NK-92 treated with Interleukin-12 subunit alpha and Interleukin-12 subunit beta, amount 100 ng/mL, for 24 hours (cell line): Measurements from ENCODE around the gene SOX8.
"Not testable (repeated sequence)": the region's sequence is repeated elsewhere in the genome, so short reads cannot be mapped to it uniquely, and the experiment has no call there.

Experiments used
- DNase-seq: peaks from one replicate; lab custom pipeline; 2025; lab: John Stamatoyannopoulos, UW

The SOX8 gene

DNA sequence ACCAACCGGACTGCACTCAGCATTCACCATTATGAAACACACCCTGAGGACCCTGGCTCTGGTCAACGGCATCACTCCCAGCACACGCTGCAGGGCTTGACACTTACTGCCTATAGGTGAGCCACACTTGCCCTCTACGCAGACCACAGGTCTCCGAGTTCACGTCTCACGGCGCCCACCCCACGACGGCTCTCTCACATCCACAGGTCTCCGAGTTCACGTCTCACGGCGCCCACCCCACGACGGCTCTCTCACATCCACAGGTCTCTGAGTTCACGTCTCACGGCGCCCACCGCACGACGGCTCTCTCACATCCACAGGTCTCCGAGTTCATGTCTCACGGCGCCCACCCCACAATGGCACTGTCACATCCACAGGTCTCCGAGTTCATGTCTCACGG is 25.8 kb upstream of the SOX8 start:
- not testable (repeated sequence) for DNase-seq

DNA sequence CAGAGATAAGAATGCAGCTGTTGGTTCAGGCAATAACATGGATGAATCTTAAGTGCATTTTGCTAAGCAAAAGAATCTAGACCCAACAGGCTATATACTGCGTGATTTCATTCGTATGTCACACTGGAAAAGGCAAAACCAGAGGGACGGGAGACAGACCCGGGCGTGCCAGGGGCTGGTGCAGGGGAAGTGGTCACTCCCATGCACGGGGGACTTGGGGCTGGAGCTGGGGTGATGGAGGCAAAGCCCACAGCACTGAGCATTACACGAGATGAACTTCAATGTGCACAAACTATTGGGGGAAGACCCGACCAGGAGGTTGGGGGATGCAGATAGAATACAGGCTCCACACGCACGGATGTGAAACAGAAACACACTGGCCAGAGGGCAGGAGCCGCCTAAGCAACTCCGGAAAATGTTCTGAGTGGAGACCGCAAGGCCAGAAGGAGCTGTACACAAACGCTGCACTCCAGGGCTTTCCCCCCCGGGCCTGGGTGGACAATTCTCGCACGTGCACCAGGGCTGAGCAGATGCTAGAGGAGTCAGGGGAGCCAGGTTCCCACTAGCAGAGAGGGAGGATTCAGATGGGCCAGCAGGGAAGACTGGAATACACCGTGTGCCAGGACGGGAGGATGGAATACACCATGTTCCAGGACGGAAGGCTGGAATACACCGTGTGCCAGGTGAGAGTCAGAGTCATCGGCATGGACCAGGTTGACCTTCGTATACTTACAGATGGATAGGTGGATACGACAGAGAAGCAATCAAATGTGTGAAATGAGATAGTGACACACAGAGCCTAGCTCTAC is 22.1 kb upstream of the SOX8 start:
- no peak for DNase-seq

DNA sequence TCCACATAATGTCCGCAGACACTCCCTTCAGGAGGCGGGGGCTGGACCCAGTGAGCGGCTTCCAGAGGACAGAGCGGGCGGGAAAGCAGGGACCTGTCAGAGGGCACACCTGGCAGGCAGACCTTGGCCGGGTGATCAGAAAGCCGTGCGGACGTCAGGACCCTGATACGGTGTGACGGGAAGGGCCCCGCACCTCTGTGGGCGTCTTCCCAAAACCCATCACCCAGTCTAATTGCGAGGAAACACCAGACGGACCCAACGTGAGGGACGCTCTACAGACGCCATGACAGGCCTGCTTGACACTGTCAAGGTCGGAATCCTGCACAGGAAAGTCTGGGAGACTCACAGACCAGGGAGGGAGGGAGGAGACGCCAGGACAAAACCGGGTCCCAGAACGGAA is 19.2 kb upstream of the SOX8 start:
- no peak for DNase-seq

DNA sequence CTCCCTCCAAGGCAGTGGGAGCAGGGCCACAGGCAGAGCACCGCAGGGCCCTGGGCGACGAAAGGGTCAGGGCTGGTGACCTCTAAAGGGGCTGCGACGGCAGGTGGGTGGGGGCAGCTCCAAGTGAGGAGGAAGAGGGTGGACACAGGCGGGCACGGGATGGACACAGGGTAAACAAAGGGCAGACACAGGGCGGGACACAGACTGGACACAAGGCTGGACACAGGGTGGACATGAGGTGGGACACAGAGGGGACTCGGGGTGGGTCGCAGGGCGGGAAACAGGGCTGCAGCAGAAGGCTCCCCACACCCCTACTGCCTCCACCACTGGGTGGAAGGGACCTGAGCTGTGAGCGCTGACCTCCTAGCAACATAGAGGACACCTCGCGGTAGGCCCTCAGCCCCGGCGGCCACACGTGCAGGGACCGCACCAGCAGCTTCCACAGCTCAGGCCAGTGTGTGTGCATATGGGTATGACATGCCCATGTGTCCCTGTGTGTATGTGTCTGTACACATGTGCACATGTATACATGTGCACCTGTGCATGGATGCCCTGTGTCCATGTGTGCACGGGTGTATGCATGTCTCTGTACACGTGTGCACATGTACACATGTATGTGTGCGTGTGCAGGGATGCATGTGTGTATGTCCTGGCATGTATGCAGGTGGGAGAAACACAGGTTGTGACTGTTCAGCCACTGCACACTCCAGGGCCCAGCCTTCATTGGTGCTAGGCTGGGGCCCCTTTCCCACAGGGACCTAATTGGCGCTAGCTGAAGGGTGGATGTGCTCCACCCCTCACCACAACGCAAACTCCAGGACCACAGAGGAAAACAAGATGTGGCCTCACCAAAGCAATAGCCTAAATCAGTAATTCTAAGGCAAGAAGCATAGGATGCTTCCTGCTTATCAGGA is 18.4 kb upstream of the SOX8 start:
- no peak for DNase-seq

DNA sequence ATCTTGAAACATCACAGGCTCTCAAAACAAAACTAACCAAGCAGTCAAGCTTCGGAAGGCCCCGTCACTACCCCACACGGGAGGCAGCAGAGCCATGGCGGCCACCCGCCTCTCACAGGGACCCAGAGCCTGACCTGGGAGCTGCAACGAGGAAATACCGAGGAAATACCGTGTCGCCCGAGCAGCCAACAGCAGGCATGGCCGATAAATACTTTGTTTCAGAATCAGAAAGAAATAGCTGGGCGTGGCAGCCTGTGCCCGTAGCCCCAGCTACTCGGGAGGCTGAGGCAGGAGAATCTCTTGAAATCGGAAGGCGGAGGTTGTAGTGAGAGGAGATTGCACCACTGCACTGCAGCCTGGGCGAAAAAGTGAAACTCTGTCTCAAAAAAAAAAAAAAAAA is 17.7 kb upstream of the SOX8 start:
- no peak for DNase-seq

DNA sequence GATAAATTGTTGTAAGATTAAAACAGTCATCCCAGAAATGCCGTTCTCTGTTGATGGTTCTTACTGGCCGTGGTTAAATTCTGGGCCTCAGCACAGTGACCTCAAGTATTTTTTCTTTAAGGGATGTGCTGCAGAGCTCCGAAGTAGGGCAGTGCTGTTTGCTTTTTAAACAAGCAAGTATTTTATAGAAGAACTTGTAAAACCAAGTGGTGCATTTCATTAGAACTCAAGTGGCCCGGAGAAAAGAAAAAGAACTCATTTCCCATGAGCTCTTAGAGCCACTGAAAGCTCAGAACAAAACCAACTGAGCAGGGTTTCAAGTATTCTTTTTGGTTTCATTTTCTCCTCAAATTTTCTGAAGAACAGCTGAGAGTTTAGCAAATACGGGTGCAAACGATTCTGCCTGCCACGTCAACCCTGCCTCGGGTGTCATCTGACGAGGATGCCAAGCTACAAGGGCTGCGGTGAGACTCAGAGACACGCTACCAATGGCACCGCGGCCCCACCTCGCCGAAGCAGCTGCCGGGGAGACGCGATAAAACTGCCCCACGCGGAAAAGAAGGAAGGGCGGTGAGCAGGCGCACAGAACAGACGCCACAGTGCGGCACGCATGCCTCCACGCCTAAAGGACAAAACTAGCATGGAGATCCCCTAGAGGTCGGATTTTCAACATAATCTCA is 17.1 kb upstream of the SOX8 start:
- DNase-seq, result no peak

DNA sequence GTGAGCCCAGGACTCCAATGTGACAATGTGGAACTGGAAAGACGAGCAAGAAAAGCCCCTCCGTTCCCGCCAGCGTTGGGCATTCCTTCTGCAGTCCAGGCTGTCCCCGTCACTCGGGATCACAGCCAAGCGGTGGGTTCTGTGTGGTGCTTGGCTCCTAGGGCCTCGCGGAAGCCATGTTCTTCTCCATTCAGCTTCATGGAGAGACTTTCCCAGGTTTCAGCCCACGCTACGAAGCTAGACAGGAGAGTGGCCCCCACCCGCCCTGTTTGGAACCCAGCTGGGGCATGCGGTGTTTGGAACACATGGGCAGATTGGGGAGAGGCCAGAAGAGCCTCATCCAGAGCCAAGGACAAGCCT is 16.6 kb upstream of the SOX8 start:
- DNase-seq, result no peak

DNA sequence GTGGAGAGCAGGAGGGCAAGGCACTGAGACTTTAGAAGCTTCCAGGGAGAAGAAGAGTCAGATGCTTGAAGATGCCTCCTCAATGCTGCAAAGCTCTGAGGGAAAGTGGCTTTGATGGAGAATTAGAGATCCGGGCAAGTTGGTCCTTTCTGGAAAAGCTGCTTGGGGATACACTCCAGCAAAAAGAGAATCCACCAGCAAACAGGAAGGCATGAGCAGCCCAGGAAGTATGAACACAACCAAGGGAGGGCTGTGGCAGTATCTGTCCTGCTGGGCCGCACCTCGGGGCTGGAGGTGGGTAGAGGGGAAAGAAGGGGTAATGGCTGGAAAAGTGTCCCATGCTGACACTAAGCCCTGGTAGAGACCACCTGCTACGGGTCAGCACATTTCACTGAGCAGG is 16.1 kb upstream of the SOX8 start:
- no peak for DNase-seq

DNA sequence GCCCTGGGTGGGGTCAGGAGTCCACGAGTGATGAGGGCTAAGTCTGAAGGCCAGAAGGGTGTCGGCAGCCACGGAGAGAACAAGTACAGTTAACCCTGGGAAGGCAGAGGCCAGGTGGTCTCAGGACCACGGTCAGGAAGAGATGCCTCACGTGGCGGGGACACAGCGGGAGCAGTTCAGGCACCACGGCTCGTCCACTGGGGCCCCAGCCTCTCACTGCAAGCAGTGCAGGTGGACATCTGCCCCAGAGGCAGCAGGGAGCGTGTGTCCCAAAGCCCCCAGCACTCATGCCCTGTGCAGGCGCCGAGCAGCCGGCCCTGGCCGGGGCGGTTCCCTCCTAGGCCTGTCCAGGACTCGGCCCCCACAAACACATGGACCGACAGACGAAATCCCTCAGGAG is 15.5 kb upstream of the SOX8 start:
- no peak for DNase-seq

DNA sequence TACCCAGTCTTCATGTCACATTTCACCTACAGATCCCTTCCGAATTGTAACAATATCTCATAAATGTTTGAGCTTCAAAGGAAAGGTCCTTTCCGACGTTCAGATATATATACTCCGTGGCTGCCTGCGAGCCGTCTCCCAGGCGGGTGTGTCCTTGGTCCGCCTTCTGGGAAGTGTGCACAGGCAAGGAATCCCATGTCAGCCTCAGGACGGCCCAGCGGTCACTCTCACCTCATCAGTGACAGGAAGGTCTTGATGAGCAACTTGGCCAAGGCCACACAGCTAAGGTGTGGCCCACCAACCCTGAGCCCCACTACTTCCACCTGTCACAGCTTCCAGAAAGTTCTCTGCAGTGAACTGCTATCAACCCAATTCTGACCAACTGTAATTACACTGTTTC is 15.1 kb upstream of the SOX8 start:
- DNase-seq, result no peak

DNA sequence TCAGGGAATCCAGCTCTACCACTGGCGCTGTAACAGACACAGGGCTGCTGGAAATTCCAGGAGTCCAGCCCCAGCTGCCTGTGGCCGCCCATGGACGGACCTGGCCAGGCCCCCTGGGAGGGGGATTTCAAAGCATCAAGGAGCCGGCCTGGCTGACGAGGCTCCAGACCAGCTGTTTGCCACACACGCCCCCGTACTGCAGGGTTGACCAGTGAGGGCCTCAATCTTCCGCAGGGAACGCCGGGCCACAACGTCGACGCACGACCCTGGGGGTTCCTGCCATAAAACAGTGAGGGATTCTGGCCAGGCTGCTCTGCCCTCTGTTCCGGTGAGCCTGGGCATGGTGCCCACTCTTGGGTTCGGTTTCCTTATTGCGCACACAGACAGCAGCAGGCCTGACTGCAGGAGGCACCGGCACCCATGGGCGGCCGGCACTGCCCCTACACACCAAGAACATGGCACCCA is 14.5 kb upstream of the SOX8 start:
- no peak for DNase-seq

DNA sequence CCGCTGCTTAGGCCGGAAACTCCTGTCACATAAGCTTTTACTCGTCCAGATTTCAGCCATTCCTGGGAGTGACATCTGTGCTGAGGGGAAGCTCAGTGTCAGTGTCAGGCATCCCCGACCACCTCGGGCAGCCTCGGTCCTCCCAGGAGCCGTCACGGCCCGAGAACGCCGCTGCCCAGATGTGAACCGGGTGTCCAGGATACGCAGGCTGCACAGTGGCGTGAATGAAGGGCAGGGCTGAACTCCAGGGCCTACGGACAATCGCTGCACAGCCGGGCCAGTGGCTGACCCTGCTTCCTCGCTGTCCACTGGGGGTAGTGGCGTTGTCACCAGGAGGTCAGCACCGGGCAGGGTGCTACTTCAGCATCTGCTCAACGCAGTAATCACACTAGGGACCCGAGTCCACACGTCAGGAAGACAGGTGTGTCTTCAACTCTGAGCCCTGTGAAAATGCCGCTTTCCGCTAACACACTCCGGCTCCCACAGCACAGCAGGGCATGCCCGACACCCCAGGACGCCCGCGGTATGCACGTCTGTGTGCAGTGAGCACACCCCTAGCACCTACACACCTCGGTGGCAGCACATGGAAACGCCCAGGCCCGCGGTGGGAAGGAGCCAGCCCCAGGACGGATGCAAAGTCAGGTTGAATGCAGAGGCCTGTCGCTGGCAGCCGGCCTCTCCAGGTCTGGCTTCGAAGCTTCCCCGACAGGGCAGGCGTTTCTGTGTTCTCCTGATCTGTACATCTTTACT is 13.8 kb upstream of the SOX8 start:
- no peak for DNase-seq

DNA sequence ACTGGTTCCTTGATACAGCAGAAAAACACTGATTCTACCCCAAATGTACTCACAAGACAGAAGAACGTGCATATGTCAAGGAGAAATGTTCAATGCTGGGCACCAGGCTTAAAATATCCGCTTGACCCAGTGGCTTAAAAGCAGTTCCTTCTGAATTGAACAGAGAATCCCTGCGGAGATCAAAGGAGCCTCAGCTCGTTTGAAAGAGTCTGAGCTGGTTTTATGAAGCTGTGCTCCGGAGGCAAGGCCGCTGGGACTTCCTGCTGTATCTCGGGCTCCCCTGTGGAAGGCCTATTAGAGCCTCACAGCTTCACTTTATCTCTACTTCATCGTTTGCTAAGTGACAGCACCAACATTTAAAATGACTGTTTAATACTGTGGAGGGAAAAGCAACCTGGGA is 12.9 kb upstream of the SOX8 start:
- no peak for DNase-seq

DNA sequence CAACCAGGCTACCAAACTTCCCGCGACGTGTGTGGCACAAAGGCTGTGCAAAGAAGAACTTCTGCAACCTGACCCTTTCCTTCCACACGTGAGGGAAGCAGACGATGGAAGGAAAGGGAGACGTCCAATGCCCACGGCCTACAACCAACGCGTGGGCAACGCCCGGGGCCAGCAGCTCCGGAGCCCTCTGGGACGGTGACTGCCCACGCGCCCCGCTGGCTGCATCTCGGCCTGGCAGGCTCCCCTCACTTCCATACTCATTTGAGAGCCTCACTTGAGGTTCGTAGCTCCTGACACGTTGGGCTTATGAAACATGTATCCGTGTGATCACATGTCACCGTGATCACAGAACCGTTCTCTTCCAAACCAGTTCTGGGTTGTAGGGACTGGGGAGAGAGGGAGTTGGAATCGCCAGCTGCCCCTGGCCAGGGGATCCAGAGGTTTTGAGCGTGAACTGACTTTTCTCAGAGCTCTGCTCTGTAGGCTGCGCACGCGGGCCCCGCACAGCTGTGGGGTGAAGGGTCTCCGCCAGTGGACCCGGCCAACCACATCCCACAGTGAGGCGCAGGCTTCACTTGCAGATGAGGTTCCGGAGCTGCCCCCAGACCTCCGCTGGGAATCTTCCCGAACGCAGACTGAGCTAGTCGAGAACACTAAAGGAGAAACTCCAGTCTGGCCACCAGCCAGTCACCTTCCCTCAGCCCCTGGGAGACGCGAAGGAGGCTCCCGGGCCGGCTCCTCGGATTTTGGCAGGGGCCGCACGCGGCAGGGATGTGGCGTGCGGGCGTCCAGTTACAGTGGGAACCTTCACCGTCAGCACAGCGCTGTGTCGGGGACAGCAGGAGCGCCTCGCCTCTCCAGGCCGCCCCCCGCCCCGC is 11.8 kb upstream of the SOX8 start:
- no peak for DNase-seq

DNA sequence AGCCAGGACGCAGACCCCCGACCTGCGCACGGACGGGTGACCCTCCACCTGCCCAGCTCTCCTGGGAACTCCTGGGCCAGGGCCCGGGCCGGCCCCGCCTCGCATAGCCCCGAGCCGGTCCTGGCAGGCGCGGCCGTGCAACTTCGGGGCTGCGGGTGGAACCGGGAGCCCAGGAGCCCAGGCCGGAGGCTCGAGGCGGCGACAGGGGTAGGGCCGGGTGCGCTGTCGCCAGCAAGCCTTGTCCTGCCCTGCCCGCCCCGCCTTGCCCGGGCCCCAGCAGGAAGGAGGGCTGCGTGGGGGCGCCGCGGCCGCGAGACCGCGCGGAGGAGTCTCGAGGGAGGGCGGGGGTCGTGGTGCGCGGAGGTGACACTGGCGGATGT is 11.2 kb upstream of the SOX8 start:
- DNase-seq, result no peak

DNA sequence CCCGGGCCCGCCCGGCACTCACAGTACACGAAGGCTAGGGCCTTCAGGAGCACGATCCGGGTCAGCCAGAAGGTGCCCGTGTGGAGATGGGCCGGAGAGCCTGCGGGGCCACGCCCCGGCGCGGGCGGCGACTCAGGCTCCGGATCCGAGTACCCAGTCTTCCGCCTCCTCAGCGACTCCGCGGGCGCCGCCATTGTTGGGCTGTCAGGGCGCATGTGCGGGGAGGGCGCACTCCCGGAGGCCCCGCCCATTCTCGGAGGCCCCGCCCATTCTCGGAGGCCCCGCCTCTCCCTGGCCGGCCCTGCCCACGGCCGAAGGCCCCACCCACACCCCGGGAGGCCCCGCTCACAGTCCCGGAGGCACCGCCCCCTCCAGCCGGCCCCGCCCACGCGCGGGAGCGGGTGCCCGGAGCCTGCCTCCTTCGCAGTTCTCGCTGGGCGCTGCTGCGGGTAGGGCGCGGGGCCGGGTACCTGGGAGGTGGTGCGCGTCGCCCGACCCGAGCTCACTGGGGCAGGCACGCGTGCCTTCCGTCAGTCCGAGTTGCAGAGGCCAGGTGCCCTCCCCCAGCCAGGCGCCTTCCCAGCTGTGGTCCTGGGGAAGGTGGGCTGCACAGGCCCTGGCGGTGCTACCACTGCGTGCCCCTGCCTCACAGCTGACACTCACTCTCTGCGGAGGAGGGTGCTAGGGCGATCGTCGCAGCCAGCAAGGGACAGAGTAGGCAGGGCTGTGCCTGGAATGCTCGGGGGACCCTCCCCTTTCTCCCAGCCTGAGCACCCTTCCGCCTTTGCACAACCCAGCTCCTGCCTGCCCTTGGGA is 10.6 kb upstream of the SOX8 start, which contains the start of gene LMF1:
Gene LMF1, minus strand, starts transcription at position 219 of the 816 bp plus-strand sequence. Its CDS starts 4 bp downstream, at position 215.
- DNase-seq, result peak; percentile 55

DNA sequence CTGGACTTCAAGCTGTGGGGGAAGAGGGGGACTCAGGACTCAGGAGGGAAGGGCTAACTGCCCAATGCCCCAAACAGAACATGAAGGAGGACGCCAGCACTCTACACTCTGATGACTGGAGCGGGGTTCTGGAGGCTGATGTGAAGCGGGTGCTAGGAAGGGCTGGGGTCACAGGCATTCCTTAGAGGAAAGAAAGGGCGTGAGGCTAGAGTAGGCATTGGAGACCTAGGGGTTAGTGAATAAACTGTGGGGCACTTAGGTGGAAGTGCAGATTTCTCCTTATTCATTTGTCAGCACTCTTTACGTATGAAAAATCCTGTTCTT is 10.0 kb upstream of the SOX8 start:
- DNase-seq, result no peak

DNA sequence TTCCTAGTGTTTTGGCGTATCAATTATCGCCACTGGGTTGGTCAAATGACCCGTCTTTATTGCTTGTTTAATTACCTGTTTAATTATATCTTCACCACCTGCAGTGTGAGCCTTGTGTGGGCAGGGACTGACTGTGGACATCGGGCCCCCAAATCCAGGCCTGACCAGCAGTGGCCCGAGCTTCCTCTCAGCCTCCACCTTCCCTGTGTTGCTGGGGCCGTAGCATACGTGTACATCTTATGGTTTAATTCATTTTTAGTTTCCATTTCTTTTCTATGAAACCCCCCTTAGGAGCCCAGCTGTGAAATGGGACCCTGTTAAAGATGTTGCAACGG is 9.6 kb upstream of the SOX8 start:
- DNase-seq, result no peak

DNA sequence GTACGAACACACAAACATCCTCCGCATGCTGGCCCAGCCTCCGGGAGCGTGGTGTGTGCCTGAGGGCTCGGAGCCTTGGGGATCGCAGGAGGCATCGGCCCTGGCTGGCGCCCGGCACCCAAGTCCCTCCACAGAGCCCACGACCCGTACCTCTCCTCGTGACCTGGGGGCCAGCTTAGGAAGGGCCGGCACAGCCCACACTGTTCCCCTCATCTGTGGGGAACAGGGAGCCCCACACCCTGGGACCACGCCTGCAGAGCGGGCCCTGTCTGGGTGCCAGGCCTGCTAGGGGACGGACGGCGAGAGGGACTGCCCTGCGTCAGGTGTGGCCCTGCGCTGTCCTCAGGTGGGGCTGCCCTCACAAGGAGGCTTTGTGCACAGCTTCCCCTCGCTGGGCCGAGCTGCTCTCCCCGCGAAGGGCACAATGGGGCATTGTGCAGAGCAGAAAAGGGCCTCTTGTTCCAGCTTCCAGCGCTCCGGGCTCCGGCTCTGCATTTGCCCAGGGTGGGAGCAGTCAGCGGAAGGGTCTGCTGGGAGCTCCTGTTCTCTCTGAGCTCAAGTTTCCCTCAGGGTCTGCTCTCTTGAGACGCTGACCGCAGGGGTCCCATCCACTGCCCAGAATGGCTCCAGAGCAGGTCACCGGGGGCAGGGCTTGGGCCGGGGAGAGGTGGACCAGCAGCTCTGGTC is 9.1 kb upstream of the SOX8 start:
- DNase-seq, result no peak

DNA sequence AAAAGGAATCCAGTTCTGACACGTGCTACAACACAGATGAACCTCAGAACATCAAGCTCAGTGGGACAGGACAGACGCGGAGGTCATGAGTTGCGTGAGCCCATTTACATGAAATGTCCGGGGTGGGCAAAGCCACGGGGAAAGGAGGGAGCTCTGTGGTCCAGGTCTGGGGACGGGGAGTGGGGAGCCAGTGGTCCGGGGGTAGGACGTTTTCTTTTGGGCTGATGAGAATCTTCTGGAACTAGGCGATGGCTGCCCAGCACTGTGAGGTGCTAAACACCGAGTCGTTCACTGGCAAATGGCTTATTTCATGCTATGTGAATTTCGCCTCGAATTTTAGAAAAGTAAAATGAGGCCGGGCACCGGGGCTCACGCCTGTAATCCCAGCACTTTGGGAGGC is 8.2 kb upstream of the SOX8 start:
- no peak for DNase-seq
